Measurements from ENCODE around the gene SGCA. TPM values are rescaled to one million over a fixed set of nuclear protein-coding genes. Genes with fewer than 3 reads are reported as not detected.

SGCA gene
- total and polyA plus RNA-seq, 2 donors (not counting 3 experiments of a cell fraction or from before 2014, with no cell fraction given), result not detected

DNA sequence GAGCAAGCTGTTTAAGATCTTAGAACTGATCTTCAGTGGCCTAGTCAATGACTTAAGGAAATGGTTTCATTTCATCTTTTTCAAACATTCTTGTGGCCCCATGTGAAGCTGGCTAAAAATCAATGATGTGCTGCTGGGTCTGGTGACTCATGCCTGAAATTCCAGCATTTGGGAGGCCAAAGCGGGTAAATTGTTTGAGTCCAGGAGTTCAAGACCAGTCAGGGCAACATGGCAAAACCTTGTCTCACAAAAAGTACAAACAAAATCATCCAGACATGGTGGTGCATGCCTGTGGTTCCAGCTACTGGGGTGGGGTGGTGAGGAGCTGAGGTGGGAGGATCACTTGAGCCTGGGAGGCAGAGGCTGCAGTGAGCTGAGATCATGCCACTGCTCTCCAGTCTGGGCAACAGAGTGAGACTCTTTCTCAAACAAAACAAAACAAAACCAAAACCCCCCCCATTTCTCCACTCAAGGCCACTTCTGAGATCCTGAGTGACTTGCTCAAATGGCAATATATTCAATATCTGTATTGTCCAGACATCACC is 53.0 kb downstream of the SGCA start:
- intact Hi-C loops (cut with micrococcal nuclease) (no loop called here), dilution Hi-C loops (cut with MboI; ENCODE audit: extremely low pct_ligation_motif_present, low sequenced_read_pairs) (no loop called here)
- Histone ChIP-seq H3K4me2 (ENCODE audit: insufficient read depth, low read length) (no peak overlapping the region), H3K4me3 (replicated peaks in 1 of 3; ENCODE audit: insufficient read depth in 1 of 3, low read depth in 1 of 3, low read length in 3 of 3) (no peak overlapping the region), H3K27me3 (ENCODE audit: control insufficient read depth in 2 of 2, insufficient read depth in 2 of 2, low read length in 2 of 2) (peaks cover 24 to 42% of the 10 kb centered on the region in 2 experiments), H3K27ac (ENCODE audit: insufficient read depth, low read depth, low read length) (no peak overlapping the region), H3K4me1 (ENCODE audit: control insufficient read depth, extremely low read depth, insufficient read depth, low read length) (no peaks in the 10 kb centered on the region), H3K36me3 (ENCODE audit: control insufficient read depth in 2 of 2, extremely low read depth in 1 of 2, insufficient read depth in 2 of 2, low read length in 2 of 2) (no peaks in the 10 kb centered on the region), H3K9me1 (replicated peaks; ENCODE audit: control insufficient read depth, extremely low read depth, insufficient read depth, low read length) (no peaks in the 10 kb centered on the region), H3K9ac (replicated peaks; ENCODE audit: extremely low read depth, insufficient read depth, low read length) (no peak overlapping the region), H3K79me2 (ENCODE audit: control insufficient read depth, insufficient read depth, low read length) (no peaks in the 10 kb centered on the region), H3K9me3 (replicated peaks; ENCODE audit: control insufficient read depth, insufficient read depth, low read length) (no peaks in the 10 kb centered on the region), H4K20me1 (replicated peaks; ENCODE audit: control insufficient read depth, extremely low read depth, insufficient read depth, low read length) (no peaks in the 10 kb centered on the region), H2AFZ (ENCODE audit: low read depth, low read length) (no peak overlapping the region)
- ChIA-PET POLR2A (no interaction called here), CTCF (interaction anchor here (1.0 kb wide), 1 partner anchor 49 kb away, joined by 3 read pairs; no protein-coding TSS in a partner anchor)
- DNase-seq (ENCODE audit: low read depth, low spot score), result no peak
- no TSS peak for BruUV-seq (replicated peaks)
- TF ChIP-seq, protein P1, sequence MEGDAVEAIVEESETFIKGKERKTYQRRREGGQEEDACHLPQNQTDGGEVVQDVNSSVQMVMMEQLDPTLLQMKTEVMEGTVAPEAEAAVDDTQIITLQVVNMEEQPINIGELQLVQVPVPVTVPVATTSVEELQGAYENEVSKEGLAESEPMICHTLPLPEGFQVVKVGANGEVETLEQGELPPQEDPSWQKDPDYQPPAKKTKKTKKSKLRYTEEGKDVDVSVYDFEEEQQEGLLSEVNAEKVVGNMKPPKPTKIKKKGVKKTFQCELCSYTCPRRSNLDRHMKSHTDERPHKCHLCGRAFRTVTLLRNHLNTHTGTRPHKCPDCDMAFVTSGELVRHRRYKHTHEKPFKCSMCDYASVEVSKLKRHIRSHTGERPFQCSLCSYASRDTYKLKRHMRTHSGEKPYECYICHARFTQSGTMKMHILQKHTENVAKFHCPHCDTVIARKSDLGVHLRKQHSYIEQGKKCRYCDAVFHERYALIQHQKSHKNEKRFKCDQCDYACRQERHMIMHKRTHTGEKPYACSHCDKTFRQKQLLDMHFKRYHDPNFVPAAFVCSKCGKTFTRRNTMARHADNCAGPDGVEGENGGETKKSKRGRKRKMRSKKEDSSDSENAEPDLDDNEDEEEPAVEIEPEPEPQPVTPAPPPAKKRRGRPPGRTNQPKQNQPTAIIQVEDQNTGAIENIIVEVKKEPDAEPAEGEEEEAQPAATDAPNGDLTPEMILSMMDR (IDR thresholded peaks at IDR 0.05; ENCODE audit: extremely low read depth in 1 of 2, insufficient read depth in 1 of 2, low read depth in 1 of 2, low read length in 2 of 2), result no peak
- no peak for TF ChIP-seq FOS (IDR thresholded peaks at IDR 0.05; ENCODE audit: borderline replicate concordance, insufficient read depth, low read length)
- TF ChIP-seq JUN (IDR thresholded peaks at IDR 0.05; ENCODE audit: borderline replicate concordance, insufficient read depth, insufficient read length, low read depth), result no peak
- no peak for TF ChIP-seq POLR2AphosphoS5 (IDR thresholded peaks at IDR 0.05; ENCODE audit: insufficient read depth, low read depth, low read length)
- TF ChIP-seq POLR2A (IDR thresholded peaks at IDR 0.05; ENCODE audit: low read depth, low read length), result no peak
- TF ChIP-seq MYC (IDR thresholded peaks at IDR 0.05; ENCODE audit: low read depth, low read length), result no peak
- no peak for TF ChIP-seq GATA2 (IDR thresholded peaks at IDR 0.05; ENCODE audit: insufficient read depth, insufficient read length, low read depth, low read length)
- TF ChIP-seq EZH2 (IDR thresholded peaks at IDR 0.05; ENCODE audit: borderline replicate concordance, low read depth, low read length, severe bottlenecking), result no peak
- TF ChIP-seq, protein P2, sequence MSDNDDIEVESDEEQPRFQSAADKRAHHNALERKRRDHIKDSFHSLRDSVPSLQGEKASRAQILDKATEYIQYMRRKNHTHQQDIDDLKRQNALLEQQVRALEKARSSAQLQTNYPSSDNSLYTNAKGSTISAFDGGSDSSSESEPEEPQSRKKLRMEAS (IDR thresholded peaks at IDR 0.05; ENCODE audit: insufficient read depth, insufficient read length), result no peak
- no peak for FAIRE-seq

Measured in endothelial cell of umbilical vein (primary cell).